ENCODE results near the gene MAST3.
A peak's percentile ranks its signal among the peaks of the same experiment; 100 is the strongest.

DNA sequence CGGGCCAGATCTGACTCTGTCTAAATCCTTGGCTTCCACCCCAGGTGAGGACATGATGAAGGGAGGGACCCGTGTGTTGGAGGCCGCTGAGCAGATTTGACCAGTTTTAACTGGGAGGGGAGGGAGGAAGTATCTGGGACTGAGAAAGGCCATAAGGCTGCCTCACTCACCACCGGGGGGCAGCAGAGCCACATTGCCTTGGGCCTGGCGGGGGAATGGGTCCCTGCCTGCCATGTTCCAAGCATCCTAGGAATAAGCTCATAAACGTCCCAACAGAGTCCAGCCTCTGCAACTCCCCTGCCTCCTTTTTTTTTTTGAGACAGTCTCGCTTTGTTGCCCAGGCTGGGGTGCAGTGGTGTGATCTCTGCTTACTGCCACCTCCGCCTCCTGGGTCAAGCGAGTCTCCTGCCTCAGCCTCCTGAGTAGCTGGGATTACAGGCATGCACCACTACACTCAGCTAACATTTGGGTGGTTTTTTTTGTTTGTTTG is 15.5 kb downstream of the MAST3 start:
- TF ChIP-seq, protein P1, sequence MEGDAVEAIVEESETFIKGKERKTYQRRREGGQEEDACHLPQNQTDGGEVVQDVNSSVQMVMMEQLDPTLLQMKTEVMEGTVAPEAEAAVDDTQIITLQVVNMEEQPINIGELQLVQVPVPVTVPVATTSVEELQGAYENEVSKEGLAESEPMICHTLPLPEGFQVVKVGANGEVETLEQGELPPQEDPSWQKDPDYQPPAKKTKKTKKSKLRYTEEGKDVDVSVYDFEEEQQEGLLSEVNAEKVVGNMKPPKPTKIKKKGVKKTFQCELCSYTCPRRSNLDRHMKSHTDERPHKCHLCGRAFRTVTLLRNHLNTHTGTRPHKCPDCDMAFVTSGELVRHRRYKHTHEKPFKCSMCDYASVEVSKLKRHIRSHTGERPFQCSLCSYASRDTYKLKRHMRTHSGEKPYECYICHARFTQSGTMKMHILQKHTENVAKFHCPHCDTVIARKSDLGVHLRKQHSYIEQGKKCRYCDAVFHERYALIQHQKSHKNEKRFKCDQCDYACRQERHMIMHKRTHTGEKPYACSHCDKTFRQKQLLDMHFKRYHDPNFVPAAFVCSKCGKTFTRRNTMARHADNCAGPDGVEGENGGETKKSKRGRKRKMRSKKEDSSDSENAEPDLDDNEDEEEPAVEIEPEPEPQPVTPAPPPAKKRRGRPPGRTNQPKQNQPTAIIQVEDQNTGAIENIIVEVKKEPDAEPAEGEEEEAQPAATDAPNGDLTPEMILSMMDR (IDR thresholded peaks at IDR 0.05; ENCODE audit: low read depth, low read length), result peak; percentile 95
- TF ChIP-seq EZH2phosphoT487 (IDR thresholded peaks at IDR 0.05; ENCODE audit: low read depth), result no peak
